K562 (cell line): Measurements from ENCODE around the gene STX11. TPM values are rescaled to one million over a fixed set of nuclear protein-coding genes. Genes with fewer than 3 reads are reported as not detected.

Source experiments
- AFF4 ChIP-seq: sonication (generic); formaldehyde crosslinking; IDR thresholded peaks from 2 replicates; pipeline ENCODE4 v1.8.0; 2023; ENCODE audit warnings: mild to moderate bottlenecking, missing genetic modification reagents
- CAMTA2 ChIP-seq: fragments of 250-450 bp; sonication (Bioruptor Pico); conservative IDR thresholded peaks from 2 replicates; pipeline ENCODE4 v1.5.1; 2022
- CHAMP1 ChIP-seq: fragments of 450-650 bp; IDR thresholded peaks from 2 replicates; pipeline ENCODE4 v1.6.1; 2016; ENCODE audit warnings: mild to moderate bottlenecking
- GATAD2B ChIP-seq: fragments of 450-650 bp; IDR thresholded peaks from 2 replicates; pipeline ENCODE4 v1.6.1; 2017; ENCODE audit warnings: mild to moderate bottlenecking, borderline replicate concordance
- HINFP ChIP-seq: fragments of 450-650 bp; conservative IDR thresholded peaks from 2 replicates; pipeline ENCODE4 v1.6.1; 2016; ENCODE audit warnings: missing genetic modification characterization, low read depth, mild to moderate bottlenecking, control low read depth, missing compliant biosample characterization
- MBD2 ChIP-seq: sonication (generic); IDR thresholded peaks from 2 replicates; pipeline ENCODE4 v1.6.1; 2016; ENCODE audit warnings: low read depth, borderline replicate concordance
- NCOA1 ChIP-seq: fragments of 450-650 bp; IDR thresholded peaks from 2 replicates; pipeline ENCODE4 v1.6.1; 2016; ENCODE audit warnings: low read depth
- NFIC ChIP-seq: fragments of 450-650 bp; IDR thresholded peaks from 2 replicates; pipeline ENCODE4 v1.6.1; 2017; ENCODE audit warnings: mild to moderate bottlenecking, inconsistent platforms
- POLR2H ChIP-seq: IDR thresholded peaks from 2 replicates; pipeline ENCODE4 v1.6.1; 2016; ENCODE audit warnings: missing genetic modification characterization, low read depth, mild to moderate bottlenecking, control low read depth, missing compliant biosample characterization, moderate library complexity
- REST ChIP-seq, 2 experiments: fragments of 450-650 bp; formaldehyde crosslinking in 1 of 2; IDR thresholded peaks; 2 replicates each; pipeline versions ENCODE4 v1.4.0 to v1.6.1; 2014 to 2020; ENCODE audit warnings: mild to moderate bottlenecking in 2 of 2, borderline replicate concordance in 1 of 2, low read depth in 1 of 2
- RFX5 ChIP-seq: IDR thresholded peaks from 2 replicates; pipeline ENCODE4 v1.6.1; 2011; ENCODE audit warnings: low read depth, mild to moderate bottlenecking, improper control_type of control experiment, low read length
- ZBTB8A ChIP-seq: fragments of 450-650 bp; IDR thresholded peaks from 2 replicates; pipeline ENCODE4 v1.6.1; 2018; ENCODE audit warnings: mild to moderate bottlenecking, moderate library complexity; ENCODE audit not compliant: partially characterized antibody
- polyA plus RNA-seq, 8 experiments: library from polyadenylated mRNA; depleted of rRNA in 4 of 8; stranded (reverse) in 5 of 8; unstranded in 3 of 8; fragments of >200 nt; fragmentation: Nextera tagmentation in 2 of 8; fragmentation: Illumina TruSeq in 1 of 8; extraction: Ambion mirVana in 2 of 8; extraction: Trizol in 1 of 8; gene quantifications; 2 replicates each; pipeline versions ENCODE4 v1.2.1 to v1.2.3, GENCODE V29; 2011 to 2014; ENCODE audit warnings: inconsistent platforms in 1 of 8, missing spikeins in 1 of 8
- total RNA-seq, 7 experiments: library from RNA; depleted of rRNA in 6 of 7; stranded (reverse); fragments of >200 nt in 6 of 7; fragmentation: Illumina TruSeq in 2 of 7; extraction: Trizol in 2 of 7; gene quantifications; 2 replicates each; pipeline versions ENCODE4 v1.2.1 to v1.2.3, GENCODE V29; 2011 to 2021; ENCODE audit warnings: low replicate concordance in 1 of 7

STX11 gene
- total and polyA plus RNA-seq, 9 of the 15 experiments (the other 6 are each of a cell fraction or from before 2014, with no cell fraction given) = 0.06 to 0.73 (median 0.40) TPM

- TF ChIP-seq NCOA1 = 0 out of 2 replicates have a peak, but pooled peaks have one; percentile 35
- TF ChIP-seq MBD2 = no peak
- TF ChIP-seq AFF4 (CRISPR knock-in tag) = no peak
- no peak for TF ChIP-seq ZBTB8A
- TF ChIP-seq GATAD2B = no peak
- TF ChIP-seq POLR2H (tag) = no peak
- no peak for TF ChIP-seq REST (IDR thresholded peaks at IDR 0.05; ENCODE audit: borderline replicate concordance)
- no peak for TF ChIP-seq REST (CRISPR knock-in tag; IDR thresholded peaks at IDR 0.05; ENCODE audit: low read depth)
- TF ChIP-seq CHAMP1 = no peak
- TF ChIP-seq HINFP (tag) = no peak
- no peak for TF ChIP-seq RFX5
- TF ChIP-seq CAMTA2 (CRISPR knock-in tag) = no peak
- TF ChIP-seq NFIC = no peak
These were observed 65.2 kb downstream of the STX11 start (continued) for GRCh38 chr6:144215402-144215931.
